SW480 (cell line): ENCODE data around the gene GLRA1.
"Not testable (repeated sequence)": the region's sequence is repeated elsewhere in the genome, so short reads cannot be mapped to it uniquely, and the experiment has no call there.

Source experiments
- DNase-seq: peaks from one replicate; pipeline ENCODE4 v3.0.0-alpha.2; 2016; ENCODE audit warnings: low spot score

GLRA1 gene

GRCh38 chr5:151913425-151913824 lies 11.2 kb downstream of the GLRA1 start:
- no peak for DNase-seq

DNA sequence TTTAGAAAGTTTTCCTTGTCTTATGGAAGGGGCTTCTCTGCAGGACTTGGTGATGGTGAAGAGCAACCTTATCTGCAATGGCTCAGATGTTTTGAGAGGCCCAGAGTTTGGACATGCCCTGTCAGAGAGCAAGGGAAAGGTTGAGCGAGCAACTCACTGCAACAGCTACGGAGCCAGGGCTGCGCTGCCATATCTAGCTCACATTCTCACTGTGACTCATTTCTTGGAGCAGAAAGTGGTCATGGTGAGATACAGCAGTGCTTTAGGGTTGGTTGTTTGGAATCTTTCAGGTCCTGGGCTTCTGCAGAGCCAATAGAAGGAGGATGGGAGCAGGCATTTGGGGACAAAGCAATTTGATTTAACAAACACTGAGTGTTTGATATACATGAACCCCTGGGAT lies 12.3 kb downstream of the GLRA1 start:
- DNase-seq: no peak

DNA sequence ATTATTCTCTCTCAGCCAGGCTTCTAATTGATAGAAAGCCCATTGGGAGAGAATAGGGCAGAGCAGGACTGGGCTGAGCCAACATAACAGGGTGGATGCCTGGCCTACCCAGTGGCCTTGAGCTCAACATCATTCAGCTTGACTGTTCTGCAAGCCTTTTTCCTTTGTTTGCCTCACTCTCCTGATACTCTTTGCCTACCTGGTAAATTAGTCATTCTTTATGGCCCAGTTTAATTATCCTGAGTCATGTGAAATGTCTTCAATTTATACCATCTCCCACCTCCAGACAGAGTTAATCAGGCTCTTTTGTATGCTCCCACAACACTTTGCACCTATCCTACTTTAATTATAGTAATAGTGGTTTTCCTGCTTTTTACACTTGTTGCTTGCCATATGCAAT lies 13.6 kb downstream of the GLRA1 start:
- peak; percentile 21 for DNase-seq

DNA sequence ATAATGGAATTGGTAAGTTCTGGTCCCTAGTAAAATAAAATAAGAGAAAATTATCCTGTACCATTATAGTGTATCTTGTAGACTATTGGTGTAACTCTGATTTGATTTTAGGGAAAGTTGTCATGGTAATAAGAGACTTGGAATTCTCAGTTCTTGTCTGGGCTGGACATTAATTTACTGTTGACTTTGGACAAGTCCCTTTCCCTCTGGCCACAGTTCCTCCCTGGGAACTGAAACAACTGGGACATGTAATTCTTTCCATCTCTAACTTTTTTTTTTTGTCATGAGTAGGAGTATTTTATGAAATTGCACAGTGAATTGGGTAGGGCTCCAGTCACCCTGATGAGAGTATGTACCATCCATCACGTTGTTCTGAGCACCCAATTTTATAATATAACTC lies 15.0 kb downstream of the GLRA1 start:
- no peak for DNase-seq

DNA sequence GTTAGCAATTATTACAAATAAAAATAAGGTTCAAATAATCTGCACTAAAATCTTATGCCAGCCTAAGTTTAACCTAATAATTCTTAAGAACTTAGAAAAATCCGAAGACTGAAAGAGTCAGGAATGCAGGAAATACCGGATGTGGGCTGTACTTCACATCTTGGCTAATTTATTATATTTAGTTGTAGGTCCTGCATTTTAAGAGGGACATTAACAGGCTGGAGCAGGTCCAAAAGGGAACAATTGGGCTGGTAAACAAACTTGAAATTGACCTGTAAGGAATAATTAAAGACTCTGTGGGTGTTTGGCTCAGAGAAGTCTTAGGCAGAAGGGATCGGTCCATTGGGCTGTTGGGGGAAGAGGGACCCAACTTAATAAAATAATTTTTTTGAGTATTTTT lies 18.4 kb downstream of the GLRA1 start:
- no peak for DNase-seq

DNA sequence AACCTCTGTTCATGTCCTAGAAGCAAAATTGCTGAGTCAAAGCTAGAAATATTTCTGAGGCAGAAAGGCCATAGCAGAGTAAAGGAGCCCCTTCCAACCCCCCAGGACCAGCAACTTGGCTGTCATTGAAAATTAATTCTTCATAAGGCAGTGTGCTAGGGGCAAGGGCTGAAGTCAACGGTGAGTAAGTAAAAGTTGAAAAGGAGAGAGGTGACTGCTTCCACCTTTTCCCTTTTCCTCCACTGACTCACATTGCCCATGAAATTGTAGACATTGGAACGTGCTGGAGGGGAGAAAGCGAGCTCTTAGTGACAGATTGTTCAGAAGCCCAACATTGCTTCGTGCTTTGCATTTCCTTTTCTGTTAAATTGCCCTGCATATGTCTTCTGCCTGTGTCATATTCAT lies 19.1 kb downstream of the GLRA1 start:
- no peak for DNase-seq

- no peak for DNase-seq
These were observed 19.7 kb downstream of the GLRA1 start for GRCh38 chr5:151904909-151905308.

DNA sequence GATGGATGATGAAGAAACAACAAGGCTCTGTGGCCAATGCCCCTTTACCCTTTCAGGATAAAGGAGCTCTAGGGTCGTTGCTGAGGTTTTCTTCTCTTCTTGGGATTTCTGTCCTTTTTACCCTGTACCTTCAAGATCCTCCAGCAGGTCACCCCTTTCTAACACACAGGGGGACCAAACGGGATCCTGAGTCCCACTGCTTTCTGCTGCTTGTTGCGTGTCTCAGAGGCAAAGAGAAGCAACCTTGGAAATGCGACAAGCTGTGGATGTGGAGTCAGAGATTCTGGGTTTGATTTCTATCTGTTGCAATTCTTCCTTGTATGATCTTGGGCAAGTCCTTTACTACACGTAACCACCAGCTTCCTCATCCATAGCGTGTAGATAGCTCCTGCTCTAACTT lies 20.5 kb downstream of the GLRA1 start:
- no peak for DNase-seq

DNA sequence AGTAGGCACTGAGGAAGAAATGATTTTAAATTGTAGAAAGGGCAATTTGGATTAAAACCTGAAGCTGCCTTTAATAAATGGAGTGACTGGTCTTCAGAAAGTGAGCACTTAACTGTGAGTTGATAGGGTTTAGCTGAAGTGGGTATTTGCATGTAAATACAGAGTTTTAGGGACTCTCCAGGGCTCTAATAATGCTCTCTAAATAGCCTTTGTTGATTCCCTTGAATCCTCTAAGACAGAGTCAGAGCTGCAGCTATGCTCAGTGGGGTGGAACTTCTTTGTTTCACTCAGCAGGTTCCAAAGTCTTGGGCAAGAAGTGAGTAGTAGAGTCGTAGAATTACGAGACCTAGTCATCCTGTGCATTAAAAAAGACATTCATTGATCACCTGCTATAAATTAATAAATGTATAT lies 21.4 kb downstream of the GLRA1 start:
- DNase-seq: no peak

DNA sequence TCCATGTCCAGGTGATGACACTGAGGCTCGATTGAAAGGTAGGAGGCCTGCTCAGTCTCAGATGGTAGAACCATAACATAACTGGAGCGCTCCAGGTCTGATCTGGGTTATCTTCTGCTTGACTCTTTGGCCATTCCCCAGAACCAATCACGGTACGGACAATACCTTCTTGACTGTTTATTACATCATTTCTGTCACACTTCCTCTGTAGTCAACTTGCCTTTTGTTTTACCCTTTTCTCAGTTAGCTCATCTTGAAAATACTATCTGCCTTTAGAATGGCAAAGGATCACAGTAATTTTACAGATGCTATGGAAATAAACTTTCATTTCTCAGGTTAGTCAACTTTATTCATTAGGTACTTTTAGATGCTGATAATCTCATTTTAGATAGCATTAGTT lies 22.4 kb downstream of the GLRA1 start:
- no peak for DNase-seq

- DNase-seq: no peak
These were observed 23.0 kb downstream of the GLRA1 start for GRCh38 chr5:151901611-151902010.

DNA sequence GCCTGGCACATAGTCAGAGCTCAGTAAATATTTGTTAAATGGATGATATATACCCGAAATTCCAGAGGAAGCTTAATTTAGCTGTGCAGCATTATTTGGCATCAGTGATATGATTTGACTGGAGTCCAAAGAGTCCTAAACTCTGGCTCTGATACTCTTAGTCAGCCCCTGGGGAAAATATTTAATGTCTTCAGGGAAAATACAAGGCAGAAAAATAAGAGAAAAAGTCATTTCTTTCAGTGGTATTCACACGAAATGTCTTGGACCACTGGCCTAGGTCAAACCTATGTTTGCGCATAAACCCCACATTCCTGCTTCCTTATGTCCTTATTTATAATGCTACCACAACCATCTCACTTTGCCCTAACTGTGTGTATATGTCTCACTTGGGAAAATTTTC lies 23.8 kb downstream of the GLRA1 start:
- no peak for DNase-seq

GRCh38 chr5:151899399-151899798 lies 25.3 kb downstream of the GLRA1 start:
- DNase-seq: no peak

DNA sequence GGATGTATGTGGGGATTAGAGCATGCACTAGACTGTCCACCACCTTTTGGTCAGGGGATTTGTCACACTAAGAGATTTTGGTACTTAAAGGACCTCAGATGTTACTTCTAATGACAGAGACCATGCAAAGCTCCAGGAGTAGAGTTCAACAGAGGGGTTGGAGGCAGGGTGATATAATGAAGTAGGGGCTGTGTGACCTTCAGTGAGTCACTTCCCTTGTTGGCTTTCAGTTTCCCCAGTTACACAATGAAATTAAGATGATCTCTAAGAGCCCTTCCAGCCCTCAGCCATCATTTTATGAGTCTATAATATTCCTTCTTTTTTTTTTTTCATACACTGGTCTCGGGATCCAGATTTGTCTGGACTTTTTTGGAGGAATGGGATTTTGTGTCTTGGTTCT lies 26.8 kb downstream of the GLRA1 start:
- DNase-seq: no peak

GRCh38 chr5:151897020-151897552 lies 27.6 kb downstream of the GLRA1 start:
- no peak for DNase-seq

DNA sequence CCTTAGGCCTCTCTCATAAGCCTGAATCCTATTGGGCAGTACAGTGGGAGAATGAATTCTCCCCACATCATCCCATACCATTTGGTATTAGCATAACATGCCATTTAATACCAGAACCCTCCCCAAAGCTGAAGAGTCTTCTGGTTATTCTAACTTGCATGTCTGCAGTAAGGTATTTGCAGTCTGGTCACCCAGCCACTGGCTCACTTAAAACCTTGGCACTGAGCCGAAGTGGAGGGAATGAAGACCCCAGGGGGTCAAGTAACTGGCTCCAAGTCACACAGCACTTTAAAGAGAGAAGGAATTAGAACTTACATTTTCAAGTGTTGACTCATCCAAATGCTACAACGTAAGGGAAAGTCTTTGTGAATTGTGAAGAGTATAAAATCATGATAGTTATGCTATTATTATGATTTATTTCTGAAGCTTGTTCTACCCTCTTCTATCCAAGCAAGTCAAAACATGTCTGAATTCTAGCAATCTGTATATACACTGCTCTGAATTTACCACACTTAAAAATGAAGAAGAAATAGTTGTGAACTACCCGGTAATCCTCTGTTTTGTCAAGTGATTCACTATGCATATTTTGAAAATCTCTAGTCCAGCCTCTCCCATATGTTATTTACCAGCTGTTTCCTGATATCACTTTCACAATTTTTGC lies 28.5 kb downstream of the GLRA1 start:
- no peak for DNase-seq

DNA sequence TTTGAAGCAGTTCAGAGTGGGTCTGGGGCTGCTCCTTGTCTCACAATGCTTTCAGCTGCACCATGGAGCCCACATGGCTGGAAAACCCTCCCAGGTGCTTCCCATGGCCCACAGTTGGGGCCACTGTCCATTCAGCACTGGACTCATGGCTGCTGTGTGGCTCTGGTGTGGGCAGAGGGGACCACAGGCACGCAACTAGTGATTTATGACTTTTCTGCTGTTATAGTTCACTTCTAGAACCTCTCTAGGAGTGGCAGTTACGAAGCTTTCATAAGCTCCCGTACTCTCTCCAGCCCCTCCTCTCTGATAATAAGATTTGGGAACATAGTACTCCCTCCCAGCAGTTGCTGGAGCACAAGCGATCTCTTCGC lies 29.0 kb downstream of the GLRA1 start:
- DNase-seq: no peak

DNA sequence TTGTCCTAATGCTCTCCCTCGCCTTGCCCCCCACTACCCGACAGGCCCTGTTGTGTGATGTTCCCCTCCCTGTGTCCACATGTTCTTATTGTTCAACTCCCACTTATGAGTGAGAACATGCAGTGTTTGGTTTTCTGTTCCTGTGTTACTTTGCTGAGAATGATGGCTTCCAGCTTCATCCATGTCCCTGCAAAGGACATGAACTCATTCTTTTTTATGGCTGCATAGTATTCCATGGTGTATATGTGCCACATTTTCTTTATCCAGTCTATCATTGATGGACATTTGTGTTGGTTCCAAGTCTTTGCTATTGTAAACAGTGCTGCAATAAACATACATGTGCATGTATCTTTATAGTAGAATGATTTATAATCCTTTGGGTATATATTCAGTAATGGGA lies 31.2 kb downstream of the GLRA1 start:
- not testable (repeated sequence) for DNase-seq

GRCh38 chr5:151892393-151892792 lies 32.3 kb downstream of the GLRA1 start:
- DNase-seq: no peak

GRCh38 chr5:151890299-151890698 lies 34.4 kb downstream of the GLRA1 start:
- DNase-seq: no peak

- no peak for DNase-seq
These were observed 35.0 kb downstream of the GLRA1 start for GRCh38 chr5:151889614-151890013.

DNA sequence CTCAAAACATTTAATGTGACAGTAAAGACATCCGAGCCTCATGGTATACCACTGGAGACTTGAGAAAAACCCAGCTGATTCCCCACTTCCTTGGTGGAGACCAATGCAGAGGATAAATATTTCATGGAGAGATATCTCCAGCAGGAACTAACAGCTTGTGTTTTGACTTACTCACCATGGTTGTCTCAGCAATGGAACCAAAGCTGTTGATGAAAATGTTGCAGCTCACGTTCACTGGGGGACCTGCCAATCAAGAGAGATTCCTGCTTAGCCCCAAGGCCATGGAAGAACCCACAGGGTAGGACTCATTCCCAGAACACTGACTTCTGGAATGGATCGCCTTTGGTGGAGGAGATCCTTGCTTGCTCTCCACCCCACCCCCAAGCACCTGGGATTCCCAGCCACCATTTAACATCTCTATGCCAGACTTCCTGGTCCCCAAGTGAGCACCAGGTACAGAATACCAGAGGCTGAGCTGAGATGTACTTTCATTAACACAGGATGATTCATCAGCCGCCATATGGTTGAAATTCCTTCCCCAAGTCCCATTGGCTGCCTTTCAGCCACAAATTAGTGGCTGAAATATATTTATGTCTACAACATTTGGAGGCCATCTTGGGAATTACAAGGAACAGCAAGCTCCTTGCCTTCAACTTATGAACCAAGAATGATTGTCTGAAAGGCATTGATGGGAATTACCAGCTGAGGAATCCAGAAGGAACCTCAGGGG lies 37.9 kb downstream of the GLRA1 start:
- DNase-seq: no peak

GRCh38 chr5:151885138-151885908 lies 39.3 kb downstream of the GLRA1 start:
- DNase-seq: no peak
